ENCODE results near the gene SFRP5. TPM values are rescaled to one million over a fixed set of nuclear protein-coding genes. Genes with fewer than 3 reads are reported as not detected.

SFRP5 gene
- total and polyA plus RNA-seq, 2 donors (not counting 3 experiments of a cell fraction or from before 2014, with no cell fraction given), result not detected

GRCh38 chr10:97764519-97764931 is 7.3 kb downstream of the SFRP5 start:
- no peak overlapping the region for H3K4me3 ChIP-seq (replicated peaks in 1 of 3; ENCODE audit: insufficient read depth in 1 of 3, low read depth in 1 of 3, low read length in 3 of 3)
- H3K4me1 ChIP-seq (ENCODE audit: control insufficient read depth, extremely low read depth, insufficient read depth, low read length), result no peaks in the 10 kb centered on the region
- peaks cover 3 to 11% of the 10 kb centered on the region in 2 experiments for H3K36me3 ChIP-seq (ENCODE audit: control insufficient read depth in 2 of 2, extremely low read depth in 1 of 2, insufficient read depth in 2 of 2, low read length in 2 of 2)
- no peaks in the 10 kb centered on the region for H3K9me3 ChIP-seq (replicated peaks; ENCODE audit: control insufficient read depth, insufficient read depth, low read length)
- ChIA-PET POLR2A (no interaction called here), CTCF (interaction anchor here (0.8 to 6.8 kb wide), 3 partner anchors 28 to 276 kb away, joined by 3 to 49 read pairs (median 3); no protein-coding TSS in a partner anchor)
- no TSS peak for BruUV-seq (replicated peaks)
- no peak overlapping the region for H3K9ac ChIP-seq (replicated peaks; ENCODE audit: extremely low read depth, insufficient read depth, low read length)
- H2AFZ ChIP-seq (ENCODE audit: low read depth, low read length), result no peak overlapping the region
- H4K20me1 ChIP-seq (replicated peaks; ENCODE audit: control insufficient read depth, extremely low read depth, insufficient read depth, low read length), result no peaks in the 10 kb centered on the region
- FAIRE-seq (no peak), DNase-seq (ENCODE audit: low read depth, low spot score) (no peak)
- H3K9me1 ChIP-seq (replicated peaks; ENCODE audit: control insufficient read depth, extremely low read depth, insufficient read depth, low read length), result no peaks in the 10 kb centered on the region
- no peaks in the 10 kb centered on the region for H3K79me2 ChIP-seq (ENCODE audit: control insufficient read depth, insufficient read depth, low read length)
- H3K27me3 ChIP-seq (ENCODE audit: control insufficient read depth in 2 of 2, insufficient read depth in 2 of 2, low read length in 2 of 2), result no peaks in the 10 kb centered on the region
- no peak overlapping the region for H3K27ac ChIP-seq (ENCODE audit: insufficient read depth, low read depth, low read length)
- TF ChIP-seq EZH2 (IDR thresholded peaks at IDR 0.05; ENCODE audit: borderline replicate concordance, low read depth, low read length, severe bottlenecking), result no peak
- TF ChIP-seq GATA2 (IDR thresholded peaks at IDR 0.05; ENCODE audit: insufficient read depth, insufficient read length, low read depth, low read length), result no peak
- no peak for TF ChIP-seq JUN (IDR thresholded peaks at IDR 0.05; ENCODE audit: borderline replicate concordance, insufficient read depth, insufficient read length, low read depth)
- no peak for TF ChIP-seq FOS (IDR thresholded peaks at IDR 0.05; ENCODE audit: borderline replicate concordance, insufficient read depth, low read length)
- TF ChIP-seq POLR2A (IDR thresholded peaks at IDR 0.05; ENCODE audit: low read depth, low read length), result no peak
- TF ChIP-seq, protein P1, sequence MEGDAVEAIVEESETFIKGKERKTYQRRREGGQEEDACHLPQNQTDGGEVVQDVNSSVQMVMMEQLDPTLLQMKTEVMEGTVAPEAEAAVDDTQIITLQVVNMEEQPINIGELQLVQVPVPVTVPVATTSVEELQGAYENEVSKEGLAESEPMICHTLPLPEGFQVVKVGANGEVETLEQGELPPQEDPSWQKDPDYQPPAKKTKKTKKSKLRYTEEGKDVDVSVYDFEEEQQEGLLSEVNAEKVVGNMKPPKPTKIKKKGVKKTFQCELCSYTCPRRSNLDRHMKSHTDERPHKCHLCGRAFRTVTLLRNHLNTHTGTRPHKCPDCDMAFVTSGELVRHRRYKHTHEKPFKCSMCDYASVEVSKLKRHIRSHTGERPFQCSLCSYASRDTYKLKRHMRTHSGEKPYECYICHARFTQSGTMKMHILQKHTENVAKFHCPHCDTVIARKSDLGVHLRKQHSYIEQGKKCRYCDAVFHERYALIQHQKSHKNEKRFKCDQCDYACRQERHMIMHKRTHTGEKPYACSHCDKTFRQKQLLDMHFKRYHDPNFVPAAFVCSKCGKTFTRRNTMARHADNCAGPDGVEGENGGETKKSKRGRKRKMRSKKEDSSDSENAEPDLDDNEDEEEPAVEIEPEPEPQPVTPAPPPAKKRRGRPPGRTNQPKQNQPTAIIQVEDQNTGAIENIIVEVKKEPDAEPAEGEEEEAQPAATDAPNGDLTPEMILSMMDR (IDR thresholded peaks at IDR 0.05; ENCODE audit: extremely low read depth in 1 of 2, insufficient read depth in 1 of 2, low read depth in 1 of 2, low read length in 2 of 2), result no peak
- no peak for TF ChIP-seq POLR2AphosphoS5 (IDR thresholded peaks at IDR 0.05; ENCODE audit: insufficient read depth, low read depth, low read length)
- TF ChIP-seq, protein P2, sequence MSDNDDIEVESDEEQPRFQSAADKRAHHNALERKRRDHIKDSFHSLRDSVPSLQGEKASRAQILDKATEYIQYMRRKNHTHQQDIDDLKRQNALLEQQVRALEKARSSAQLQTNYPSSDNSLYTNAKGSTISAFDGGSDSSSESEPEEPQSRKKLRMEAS (IDR thresholded peaks at IDR 0.05; ENCODE audit: insufficient read depth, insufficient read length), result no peak
- TF ChIP-seq MYC (IDR thresholded peaks at IDR 0.05; ENCODE audit: low read depth, low read length), result no peak
- intact Hi-C loops (cut with micrococcal nuclease) (no loop called here), dilution Hi-C loops (cut with MboI; ENCODE audit: extremely low pct_ligation_motif_present, low sequenced_read_pairs) (no loop called here)
- H3K4me2 ChIP-seq (ENCODE audit: insufficient read depth, low read length), result no peak overlapping the region

All from endothelial cell of umbilical vein (primary cell).